GM12872 (cell line): Measurements from ENCODE around the gene MYT1.

Experiments used
- TF ChIP-seq, protein P1 (sequence below): IDR thresholded peaks from 3 replicates; pipeline ENCODE4 v1.5.1; 2011; ENCODE audit warnings: low read depth, mild to moderate bottlenecking, low read length, moderate library complexity; ENCODE audit not compliant: insufficient read depth

The MYT1 gene

GRCh38 chr20:64159711-64160110 is 4.5 kb upstream of the MYT1 start:
- TF ChIP-seq, protein P1, sequence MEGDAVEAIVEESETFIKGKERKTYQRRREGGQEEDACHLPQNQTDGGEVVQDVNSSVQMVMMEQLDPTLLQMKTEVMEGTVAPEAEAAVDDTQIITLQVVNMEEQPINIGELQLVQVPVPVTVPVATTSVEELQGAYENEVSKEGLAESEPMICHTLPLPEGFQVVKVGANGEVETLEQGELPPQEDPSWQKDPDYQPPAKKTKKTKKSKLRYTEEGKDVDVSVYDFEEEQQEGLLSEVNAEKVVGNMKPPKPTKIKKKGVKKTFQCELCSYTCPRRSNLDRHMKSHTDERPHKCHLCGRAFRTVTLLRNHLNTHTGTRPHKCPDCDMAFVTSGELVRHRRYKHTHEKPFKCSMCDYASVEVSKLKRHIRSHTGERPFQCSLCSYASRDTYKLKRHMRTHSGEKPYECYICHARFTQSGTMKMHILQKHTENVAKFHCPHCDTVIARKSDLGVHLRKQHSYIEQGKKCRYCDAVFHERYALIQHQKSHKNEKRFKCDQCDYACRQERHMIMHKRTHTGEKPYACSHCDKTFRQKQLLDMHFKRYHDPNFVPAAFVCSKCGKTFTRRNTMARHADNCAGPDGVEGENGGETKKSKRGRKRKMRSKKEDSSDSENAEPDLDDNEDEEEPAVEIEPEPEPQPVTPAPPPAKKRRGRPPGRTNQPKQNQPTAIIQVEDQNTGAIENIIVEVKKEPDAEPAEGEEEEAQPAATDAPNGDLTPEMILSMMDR: no peak

DNA sequence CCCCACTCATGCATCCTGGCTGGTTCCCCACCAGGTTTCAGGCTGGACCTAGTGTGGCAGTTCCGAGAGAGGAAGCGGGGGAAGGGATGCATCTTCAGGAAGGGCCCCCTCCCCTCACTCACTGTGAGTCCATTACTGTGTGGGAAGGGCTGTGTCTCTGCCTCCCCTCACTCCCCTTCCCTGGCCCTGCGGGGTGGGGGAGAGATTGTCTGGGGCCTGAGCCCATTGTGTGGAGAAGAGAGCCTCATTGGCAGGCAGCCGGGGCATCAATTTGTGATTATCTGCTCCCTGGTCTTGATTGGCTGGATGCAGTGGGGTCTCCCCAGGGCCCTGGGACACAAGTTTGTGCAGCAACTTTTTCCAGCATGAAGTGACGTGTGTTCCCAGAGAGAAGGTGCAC is 4.1 kb upstream of the MYT1 start:
- TF ChIP-seq, protein P1: no peak

DNA sequence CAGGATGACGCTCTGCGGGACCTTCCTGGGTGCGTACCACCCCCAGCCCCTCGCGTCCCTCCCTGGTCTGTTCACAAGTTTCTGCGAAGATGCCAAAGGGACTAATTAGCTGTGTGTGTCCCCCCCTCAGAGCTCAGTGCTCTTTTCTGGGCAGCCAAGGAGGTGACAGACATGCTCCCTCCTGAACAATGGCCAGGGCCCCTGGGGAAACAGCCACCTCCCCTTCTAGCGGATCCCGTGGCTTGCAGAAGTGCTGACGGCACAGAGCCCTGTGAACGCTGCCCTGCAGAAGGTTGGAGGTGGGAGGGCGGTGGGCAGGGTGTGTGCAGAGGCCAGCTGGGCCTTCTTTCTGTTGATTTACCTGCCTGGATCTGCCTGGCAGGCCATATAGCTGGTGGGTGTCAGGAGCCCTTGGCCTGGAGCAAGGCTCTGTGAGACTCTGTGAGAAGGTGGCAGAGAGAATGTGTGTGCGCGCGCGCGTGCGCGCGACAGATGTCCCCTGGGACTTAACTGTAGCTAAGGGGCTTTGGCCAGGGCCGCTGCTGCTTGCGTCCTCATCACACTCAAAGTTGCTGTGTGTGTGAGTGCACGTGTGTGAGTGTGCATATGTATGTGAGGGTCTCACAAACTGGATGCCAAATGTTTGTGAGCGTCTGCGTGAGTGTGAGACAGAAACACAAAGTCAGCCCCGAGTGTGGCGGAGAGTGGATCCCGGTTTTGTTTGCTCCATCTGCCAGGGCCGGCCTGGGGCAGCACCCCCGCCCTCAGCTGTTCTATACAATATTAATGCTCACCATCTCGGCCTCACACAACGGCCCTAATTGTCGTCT is 3.5 kb upstream of the MYT1 start:
- TF ChIP-seq, protein P1: no peak

DNA sequence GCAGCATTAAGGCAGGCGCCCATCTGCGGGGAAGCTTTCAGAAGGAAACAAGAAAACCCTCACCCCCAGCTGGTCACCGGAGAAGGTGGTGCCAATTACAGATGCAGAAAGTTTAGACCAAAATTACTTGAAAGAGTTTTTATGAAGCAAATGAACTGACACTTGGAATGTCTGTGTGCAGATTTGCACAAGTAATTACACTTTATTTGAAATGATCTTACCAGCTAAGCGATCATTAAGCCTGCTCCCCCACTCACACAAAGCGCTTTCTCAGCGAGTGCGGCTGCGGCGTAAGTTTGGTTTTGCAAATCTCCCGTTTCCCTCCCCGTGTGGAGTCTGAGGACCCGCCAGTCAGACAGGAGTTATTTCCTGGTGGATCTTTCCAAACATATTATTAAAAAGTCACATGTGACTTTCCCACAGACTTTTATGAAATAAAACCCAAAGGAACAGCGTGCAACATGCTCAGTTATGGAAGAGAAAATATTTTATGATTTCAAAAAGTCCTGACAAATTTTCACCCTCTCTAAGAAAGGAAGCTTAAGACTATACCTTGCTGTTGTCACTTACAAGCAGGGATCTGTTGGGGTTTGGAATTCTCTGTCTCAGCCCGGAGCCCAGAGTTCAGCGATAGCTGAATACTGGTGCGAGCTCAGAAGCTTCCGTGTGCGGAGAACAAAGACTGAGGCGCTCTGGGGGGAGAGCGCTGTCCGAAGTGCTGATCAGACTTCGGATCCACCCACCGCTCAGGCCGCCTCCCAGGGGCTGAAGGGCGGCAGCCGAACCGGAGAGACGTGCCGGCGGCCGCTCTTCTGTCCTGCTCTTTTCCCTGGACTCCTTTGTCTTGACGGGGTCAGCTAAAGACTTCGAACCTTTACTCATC is 2.7 kb upstream of the MYT1 start:
- TF ChIP-seq, protein P1: no peak

DNA sequence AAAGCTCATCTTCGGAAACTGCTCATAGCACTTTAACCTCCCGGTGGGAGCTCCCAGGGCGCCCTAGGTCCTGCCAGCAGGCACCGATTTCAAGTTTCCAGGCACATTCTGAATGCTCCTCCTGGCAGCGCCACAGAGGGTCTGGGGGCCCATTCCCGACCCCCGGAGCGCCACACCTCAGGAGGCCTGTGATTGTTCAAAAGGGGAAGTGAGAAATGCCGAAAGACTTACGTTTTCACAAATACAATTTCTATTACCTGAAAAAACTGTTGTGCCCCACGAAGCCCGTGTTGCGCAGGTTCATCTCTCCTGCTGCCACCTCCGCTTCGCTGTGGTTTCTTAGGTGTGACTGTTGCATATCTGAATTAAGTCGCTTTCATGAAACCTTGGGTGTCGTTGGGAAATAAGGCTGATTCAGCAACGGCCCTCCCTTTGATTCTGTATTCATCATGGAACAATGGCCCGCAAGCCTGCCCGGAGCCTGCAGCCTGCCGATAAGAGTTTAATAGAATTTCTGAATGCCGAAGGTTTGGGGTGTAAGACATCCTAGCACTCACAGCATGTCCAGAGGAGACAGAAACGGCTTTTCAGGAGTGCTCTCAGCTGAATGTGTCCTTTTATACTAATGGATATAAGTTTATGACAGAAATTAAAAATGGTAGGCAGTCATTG is 1.9 kb upstream of the MYT1 start:
- TF ChIP-seq, protein P1: no peak

GRCh38 chr20:64163776-64164122 is 503 bp upstream of the MYT1 start:
- TF ChIP-seq, protein P1: no peak
